ENCODE data around the gene COQ5.

The COQ5 gene

GRCh38 chr12:120573560-120573959 lies 44.6 kb upstream of the COQ5 start:
- Histone ChIP-seq H3K4me1 (ENCODE audit: control insufficient read depth, insufficient read depth, low read length) (no peaks in the 10 kb centered on the region), H3K9me3 (ENCODE audit: control insufficient read depth, insufficient read depth, low read depth, low read length) (no peaks in the 10 kb centered on the region), H3K27ac (ENCODE audit: extremely low read depth, low read depth, low read length) (no peak overlapping the region), H3K36me3 (ENCODE audit: control insufficient read depth in 2 of 2, insufficient read depth in 1 of 2, low read length in 2 of 2) (peaks cover 70 to 95% of the 10 kb centered on the region in 2 experiments), H3K4me3 (ENCODE audit: low read depth, low read length) (no peak overlapping the region)
- CTCF ChIA-PET, result no interaction called here
- TF ChIP-seq PRDM6 (tag by site-specific recombination; IDR thresholded peaks at IDR 0.05) (no peak), ZNF645 (tag by site-specific recombination; IDR thresholded peaks at IDR 0.05) (no peak), ZNF169 (tag by site-specific recombination; IDR thresholded peaks at IDR 0.05) (no peak), BCL11B (tag by site-specific recombination; IDR thresholded peaks at IDR 0.05; ENCODE audit: low read depth) (no peak), ZNF146 (tag by site-specific recombination; IDR thresholded peaks at IDR 0.05) (no peak), KLF8 (tag by site-specific recombination; IDR thresholded peaks at IDR 0.05) (no peak)
- POLR2A ChIA-PET, result no interaction called here

- H3K4me1 ChIP-seq (ENCODE audit: control insufficient read depth, insufficient read depth, low read length), result no peaks in the 10 kb centered on the region
- H3K27ac ChIP-seq (ENCODE audit: extremely low read depth, low read depth, low read length), result no peak overlapping the region
- no peak overlapping the region for H3K4me3 ChIP-seq (ENCODE audit: low read depth, low read length)
- peaks cover 84 to 93% of the 10 kb centered on the region in 2 experiments for H3K36me3 ChIP-seq (ENCODE audit: control insufficient read depth in 2 of 2, insufficient read depth in 1 of 2, low read length in 2 of 2)
- no peaks in the 10 kb centered on the region for H3K9me3 ChIP-seq (ENCODE audit: control insufficient read depth, insufficient read depth, low read depth, low read length)
- TF ChIP-seq ZNF169 (tag by site-specific recombination; IDR thresholded peaks at IDR 0.05) (no peak), ZNF335 (tag by site-specific recombination; conservative IDR thresholded peaks at IDR 0.05) (no peak), ZNF449 (tag by site-specific recombination; IDR thresholded peaks at IDR 0.05) (no peak), ZNF404 (tag by site-specific recombination; IDR thresholded peaks at IDR 0.05) (no peak), ZNF19 (tag by site-specific recombination; IDR thresholded peaks at IDR 0.05; ENCODE audit: low read depth) (no peak), ZBTB6 (tag by site-specific recombination; IDR thresholded peaks at IDR 0.05) (no peak), ZNF776 (tag by site-specific recombination; IDR thresholded peaks at IDR 0.05; ENCODE audit: borderline replicate concordance) (no peak), ZIC2 (tag by site-specific recombination; IDR thresholded peaks at IDR 0.05) (no peak), ZXDB (tag by site-specific recombination; IDR thresholded peaks at IDR 0.05) (no peak), ZNF416 (tag by site-specific recombination; IDR thresholded peaks at IDR 0.05) (no peak), ZNF292 (tag by site-specific recombination; IDR thresholded peaks at IDR 0.05; ENCODE audit: borderline replicate concordance, low read depth) (no peak), ZNF18 (tag by site-specific recombination; IDR thresholded peaks at IDR 0.05) (no peak), ZNF677 (tag by site-specific recombination; IDR thresholded peaks at IDR 0.05) (no peak), ZNF626 (tag by site-specific recombination; IDR thresholded peaks at IDR 0.05) (no peak), ZNF571 (tag by site-specific recombination; IDR thresholded peaks at IDR 0.05) (no peak), ZNF513 (tag by site-specific recombination; IDR thresholded peaks at IDR 0.05) (no peak), ZNF302 (tag by site-specific recombination; IDR thresholded peaks at IDR 0.05; ENCODE audit: low read depth) (no peak), ZNF707 (tag by site-specific recombination; IDR thresholded peaks at IDR 0.05) (no peak)
- ChIA-PET CTCF (interaction anchor here (1.0 kb wide), 1 partner anchor 12 kb away, joined by 3 read pairs; no protein-coding TSS in a partner anchor), POLR2A (interaction anchor here (0.7 to 2.6 kb wide), 3 partner anchors 10 to 306 kb away, joined by 3 to 8 read pairs (median 5); partner anchors contain the start of genes POP5 and PXN)
Observed at GRCh38 chr12:120571299-120571698, 42.3 kb upstream of the COQ5 start.
